LNCaP clone FGC (cell line): ENCODE results near the gene ENDOD1.
A peak's percentile ranks its signal among the peaks of the same experiment; 100 is the strongest.

Source experiments
- DNase-seq: peaks from one replicate; pipeline ENCODE4 v3.0.0-alpha.2; 2011; ENCODE audit warnings: low read depth
- H3K4me3 ChIP-seq: 2 replicates; pipeline ENCODE4 v1.5.1; 2011; ENCODE audit warnings: mild to moderate bottlenecking, low read depth, low read length, control low read depth
- CTCF ChIP-seq: IDR thresholded peaks from 2 replicates; pipeline ENCODE4 v1.5.1; 2012; ENCODE audit warnings: mild to moderate bottlenecking; ENCODE audit not compliant: control insufficient read depth, insufficient read depth; ENCODE audit errors: extremely low read depth

The ENDOD1 gene

GRCh38 chr11:95147364-95147905, 57.8 kb downstream of the ENDOD1 start:
- no peak overlapping the region for H3K4me3 ChIP-seq
- TF ChIP-seq CTCF = no peak
- peak; percentile 67 for DNase-seq

- TF ChIP-seq CTCF = no peak
- no peak overlapping the region for H3K4me3 ChIP-seq
- no peak for DNase-seq
These were observed 58.8 kb downstream of the ENDOD1 start for GRCh38 chr11:95148406-95148805.

DNA sequence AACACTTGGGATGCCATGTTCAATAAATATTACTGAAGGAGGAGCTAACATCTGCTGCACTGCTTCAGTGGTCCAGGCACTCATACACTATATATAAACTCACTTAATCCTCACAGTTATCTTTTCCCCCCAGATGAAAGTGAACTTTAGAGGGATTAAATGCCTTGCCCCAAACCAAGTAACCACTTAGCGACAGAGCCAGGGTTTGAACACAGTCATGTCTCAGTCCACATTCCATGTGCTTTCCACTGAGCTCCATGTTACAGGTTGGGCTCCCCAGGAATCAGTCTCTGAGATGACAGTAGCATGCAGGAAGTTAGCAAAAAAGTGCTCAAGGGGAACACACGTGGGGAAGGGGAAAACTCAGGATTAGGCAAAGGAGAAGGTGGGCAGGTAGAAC, 59.3 kb downstream of the ENDOD1 start:
- no peak overlapping the region for H3K4me3 ChIP-seq
- TF ChIP-seq CTCF = no peak
- DNase-seq = no peak

DNA sequence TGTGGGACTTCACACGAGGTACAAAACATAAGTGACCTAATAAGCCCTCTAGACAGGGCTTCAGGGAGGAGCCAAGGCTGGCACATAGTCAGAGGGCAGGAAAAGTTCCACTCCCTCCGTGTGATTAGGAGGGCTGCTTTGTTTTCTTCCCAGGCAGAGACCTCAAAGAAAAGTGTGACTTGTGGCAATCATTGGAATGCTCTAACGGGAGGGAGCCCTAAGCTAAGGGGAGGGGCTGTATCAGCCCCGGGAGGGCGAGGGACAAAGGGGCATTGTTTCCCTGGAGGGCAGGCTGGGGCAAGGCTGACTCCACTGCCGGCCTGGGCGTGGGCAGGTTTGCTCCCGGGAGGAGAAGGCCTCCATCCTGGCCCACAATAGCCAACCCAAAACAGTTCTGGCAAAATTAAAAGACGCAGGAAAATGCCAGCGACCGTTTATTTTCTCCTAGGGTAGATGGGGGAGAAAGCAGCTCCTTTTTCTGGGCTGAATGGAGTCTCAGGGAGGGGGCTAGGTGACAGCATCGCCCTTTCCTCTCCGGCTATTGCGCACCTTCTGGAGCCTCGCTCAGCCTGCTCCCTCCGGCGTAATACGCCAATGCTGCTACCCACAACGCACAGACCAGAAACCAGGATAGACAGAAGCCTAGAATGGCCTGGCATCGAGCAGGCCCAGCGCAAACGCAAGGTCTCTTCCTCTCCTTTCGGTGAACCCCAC, 60.2 kb downstream of the ENDOD1 start:
- no peak overlapping the region for H3K4me3 ChIP-seq
- no peak for TF ChIP-seq CTCF
- no peak for DNase-seq

DNA sequence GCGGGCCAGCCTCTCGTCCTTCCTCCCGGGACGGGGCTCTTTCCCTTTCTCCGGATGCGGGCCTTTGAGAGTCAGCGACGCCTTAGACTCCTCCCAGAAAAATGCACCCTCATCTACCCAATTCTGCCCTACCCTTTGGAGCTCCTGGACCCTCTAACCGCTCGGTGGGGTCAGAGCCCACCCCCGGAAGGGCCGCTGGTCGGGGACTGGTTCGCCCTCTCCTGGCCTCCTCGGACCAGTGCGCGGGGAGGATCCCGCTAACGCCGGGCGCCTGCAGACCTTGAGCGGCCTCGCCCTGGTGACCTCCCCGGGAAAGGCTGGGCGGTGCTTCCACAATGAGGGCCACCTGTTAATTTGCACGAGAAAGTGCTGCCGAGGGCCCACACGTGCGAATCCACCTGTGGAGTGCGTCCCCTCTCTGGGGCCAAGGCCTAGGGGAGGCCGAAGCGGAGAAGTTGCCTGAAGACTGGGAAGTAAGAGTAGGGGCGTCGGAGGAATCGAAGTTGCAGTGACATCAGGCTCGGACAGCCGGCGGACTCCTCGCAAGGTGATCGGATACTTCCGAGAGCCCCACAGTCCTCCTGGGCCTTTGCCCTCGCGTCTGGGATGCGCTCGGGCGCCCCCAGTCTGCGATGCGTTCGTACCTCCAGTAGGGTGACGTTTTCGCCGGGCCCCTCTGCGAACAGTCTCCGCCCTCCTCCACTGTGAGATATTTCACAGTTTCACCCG, 61.5 kb downstream of the ENDOD1 start:
- peak overlapping the region; percentile 31 for H3K4me3 ChIP-seq
- DNase-seq = peak; percentile 53
- TF ChIP-seq CTCF = peak; percentile 72

DNA sequence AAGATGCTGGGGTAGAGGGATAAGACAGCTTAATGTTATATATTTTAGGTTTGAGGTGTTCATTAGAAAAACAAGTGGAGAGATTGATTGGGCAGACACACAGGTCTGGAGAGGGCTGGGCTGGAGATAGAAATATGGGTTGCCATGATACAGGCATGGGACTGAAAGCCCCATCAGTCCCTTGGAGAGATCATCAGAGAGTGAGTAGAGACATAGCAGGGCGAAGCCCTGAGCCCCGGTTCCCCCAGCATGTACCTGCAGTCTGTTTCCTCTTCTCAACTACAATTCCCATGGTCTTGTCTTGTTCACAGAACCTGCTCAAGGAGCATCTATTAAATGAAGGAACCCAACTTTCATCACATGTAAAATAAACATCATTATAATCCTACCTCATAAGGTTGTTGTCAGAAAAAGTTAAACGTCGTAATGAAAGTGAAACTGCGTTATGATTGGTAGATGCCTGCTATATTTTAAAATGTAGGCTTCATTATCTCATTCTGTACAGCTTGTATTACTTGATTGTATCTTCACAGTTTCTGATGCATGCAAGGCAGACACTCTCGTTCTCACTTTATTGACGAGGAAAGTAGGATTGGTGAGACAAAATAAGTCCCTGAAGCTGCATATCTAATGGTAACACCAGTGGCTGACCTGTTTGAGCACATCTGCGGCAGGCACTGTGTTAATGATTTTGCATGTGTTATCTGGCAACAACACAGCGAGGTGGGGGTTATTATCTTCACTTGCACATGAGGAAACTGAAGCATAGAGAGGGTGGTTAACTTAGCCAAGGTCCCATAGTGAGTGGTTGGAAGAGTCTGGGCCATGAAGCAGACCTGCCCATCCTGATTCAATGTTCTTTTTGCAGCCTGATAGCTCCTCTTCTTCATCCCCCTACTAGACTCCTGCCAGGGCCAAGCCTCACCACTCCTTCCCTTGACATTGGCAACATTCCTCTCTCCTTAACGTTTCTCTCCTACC, 63.5 kb downstream of the ENDOD1 start:
- H3K4me3 ChIP-seq = no peak overlapping the region
- no peak for TF ChIP-seq CTCF
- no peak for DNase-seq
